Nephron (organoid): ENCODE measurements around the gene FGF9.

Source experiments
- H3K27ac Mint-ChIP-seq, 3 experiments: 2 replicates each; pipeline ENCODE4 v1.8.0; 2020; ENCODE audit warnings: mixed read lengths in 3 of 3, mild to moderate bottlenecking in 2 of 3, moderate library complexity in 1 of 3
- H3K27me3 Mint-ChIP-seq: 2 replicates; pipeline ENCODE4 v1.8.0; 2021; ENCODE audit warnings: low read depth, mild to moderate bottlenecking, moderate library complexity, mixed read lengths
- H3K36me3 Mint-ChIP-seq: 2 replicates; pipeline ENCODE4 v1.8.0; 2020; ENCODE audit warnings: low read depth, mixed read lengths
- H3K4me1 Mint-ChIP-seq: 2 replicates; pipeline ENCODE4 v1.8.0; 2020; ENCODE audit warnings: mixed read lengths
- H3K4me3 Mint-ChIP-seq, 3 experiments: 2 replicates each; pipeline ENCODE4 v1.8.0; 2020; ENCODE audit warnings: mild to moderate bottlenecking in 3 of 3, mixed read lengths in 3 of 3, moderate library complexity in 2 of 3
- H3K9me3 Mint-ChIP-seq: 2 replicates; pipeline ENCODE4 v1.8.0; 2020; ENCODE audit warnings: mixed read lengths
- CTCF ChIP-seq, 3 experiments: fragments of 200-600 bp; sonication (generic); IDR thresholded peaks; one replicate each; pipeline ENCODE4 v1.5.0; 2021; ENCODE audit warnings: antibody characterized with exemption in 3 of 3; ENCODE audit not compliant: unreplicated experiment in 3 of 3

FGF9 gene

GRCh38 chr13:21685485-21686064 is 14.7 kb downstream of the FGF9 start:
- Mint-ChIP-seq H3K4me3 (no peak overlapping the region), H3K4me1 (peaks cover 17% of the 10 kb centered on the region), H3K27ac (no peak overlapping the region), H3K27me3 (peaks cover 6% of the 10 kb centered on the region), H3K36me3 (peaks cover 14% of the 10 kb centered on the region), H3K9me3 (no peaks in the 10 kb centered on the region)
- TF ChIP-seq CTCF (IDR thresholded peaks at IDR 0.05; ENCODE audit: unreplicated experiment in 3 of 3) = no peak

GRCh38 chr13:21686751-21687391 is 16.0 kb downstream of the FGF9 start:
- no peak for TF ChIP-seq CTCF (IDR thresholded peaks at IDR 0.05; ENCODE audit: unreplicated experiment in 3 of 3)
- Mint-ChIP-seq H3K27me3 (peaks cover 6% of the 10 kb centered on the region), H3K27ac (peak overlapping the region in 1 of 3 experiments; percentile 36), H3K36me3 (peaks cover 7% of the 10 kb centered on the region), H3K4me3 (no peak overlapping the region), H3K4me1 (peaks cover 17% of the 10 kb centered on the region), H3K9me3 (no peaks in the 10 kb centered on the region)

GRCh38 chr13:21688056-21688455 is 17.2 kb downstream of the FGF9 start:
- Mint-ChIP-seq H3K4me1 (peaks cover 17% of the 10 kb centered on the region), H3K9me3 (no peaks in the 10 kb centered on the region), H3K36me3 (peaks cover 7% of the 10 kb centered on the region), H3K4me3 (no peak overlapping the region), H3K27ac (no peak overlapping the region), H3K27me3 (peaks cover 6% of the 10 kb centered on the region)
- no peak for TF ChIP-seq CTCF (IDR thresholded peaks at IDR 0.05; ENCODE audit: unreplicated experiment in 3 of 3)

GRCh38 chr13:21689097-21689496 is 18.2 kb downstream of the FGF9 start:
- Mint-ChIP-seq H3K27ac (no peak overlapping the region), H3K4me1 (peaks cover 14% of the 10 kb centered on the region), H3K27me3 (no peaks in the 10 kb centered on the region), H3K36me3 (peaks cover 10% of the 10 kb centered on the region), H3K9me3 (no peaks in the 10 kb centered on the region), H3K4me3 (no peak overlapping the region)
- TF ChIP-seq CTCF (IDR thresholded peaks at IDR 0.05; ENCODE audit: unreplicated experiment in 3 of 3) = no peak

- no peaks in the 10 kb centered on the region for H3K27me3 Mint-ChIP-seq
- no peak overlapping the region for H3K27ac Mint-ChIP-seq
- no peaks in the 10 kb centered on the region for H3K9me3 Mint-ChIP-seq
- no peak overlapping the region for H3K4me3 Mint-ChIP-seq
- no peaks in the 10 kb centered on the region for H3K4me1 Mint-ChIP-seq
- TF ChIP-seq CTCF (IDR thresholded peaks at IDR 0.05; ENCODE audit: unreplicated experiment in 3 of 3) = no peak
- peaks cover 7% of the 10 kb centered on the region for H3K36me3 Mint-ChIP-seq
Observed at GRCh38 chr13:21690955-21691354, 20.1 kb downstream of the FGF9 start.

GRCh38 chr13:21691500-21691899 is 20.6 kb downstream of the FGF9 start:
- Mint-ChIP-seq H3K27me3 (no peaks in the 10 kb centered on the region), H3K4me3 (no peak overlapping the region), H3K27ac (no peak overlapping the region), H3K9me3 (no peaks in the 10 kb centered on the region), H3K4me1 (no peaks in the 10 kb centered on the region), H3K36me3 (peaks cover 7% of the 10 kb centered on the region)
- TF ChIP-seq CTCF (IDR thresholded peaks at IDR 0.05; ENCODE audit: unreplicated experiment in 3 of 3) = no peak
